ENCODE results near the gene UGGT2. TPM values are rescaled to one million over a fixed set of nuclear protein-coding genes. Genes with fewer than 3 reads are reported as not detected.

Gene UGGT2
- total RNA-seq, 2 experiments from 2014 or later = 1.8 TPM; not detected in 1

- no peak for TF ChIP-seq EZH2phosphoT487 (IDR thresholded peaks at IDR 0.05; ENCODE audit: borderline replicate concordance, low read depth, low read length)
- TF ChIP-seq CTCF (conservative IDR thresholded peaks at IDR 0.05; ENCODE audit: low read length) = no peak
- ChIA-PET CTCF (ENCODE audit: unreplicated experiment) (no interaction called here), POLR2A (no interaction called here)
- Histone ChIP-seq H3K27ac (ENCODE audit: low read depth, low read length, poor library complexity, severe bottlenecking) (no peak overlapping the region), H3K79me2 (ENCODE audit: insufficient read depth, low read depth, low read length) (no peaks in the 10 kb centered on the region), H3K9me2 (ENCODE audit: insufficient read depth, low read length) (no peaks in the 10 kb centered on the region), H3K4me3 (ENCODE audit: low read depth, low read length, poor library complexity, severe bottlenecking) (no peak overlapping the region), H3K4me2 (ENCODE audit: low read length) (no peak overlapping the region), H4K20me1 (ENCODE audit: insufficient read depth, low read length) (no peaks in the 10 kb centered on the region), H3K9me3 (ENCODE audit: low read length) (no peaks in the 10 kb centered on the region), H3K4me1 (ENCODE audit: insufficient read depth, low read length, poor library complexity, severe bottlenecking) (no peaks in the 10 kb centered on the region), H2AFZ (ENCODE audit: low read length) (no peak overlapping the region), H3K36me3 (ENCODE audit: insufficient read depth, low read length) (no peaks in the 10 kb centered on the region)
- BruUV-seq (replicated peaks) = no TSS peak
- DNase-seq (ENCODE audit: low spot score) = no peak
- intact Hi-C loops (cut with micrococcal nuclease; ENCODE audit: unreplicated experiment) = no loop called here
These were observed 41.8 kb downstream of the UGGT2 start for GRCh38 chr13:96011291-96011872.

GRCh38 chr13:96003304-96003703 is 49.9 kb downstream of the UGGT2 start:
- Histone ChIP-seq H2AFZ (ENCODE audit: low read length) (no peak overlapping the region), H3K4me1 (ENCODE audit: insufficient read depth, low read length, poor library complexity, severe bottlenecking) (no peaks in the 10 kb centered on the region), H3K27ac (ENCODE audit: low read depth, low read length, poor library complexity, severe bottlenecking) (no peak overlapping the region), H3K9me3 (ENCODE audit: low read length) (no peaks in the 10 kb centered on the region), H3K9me2 (ENCODE audit: insufficient read depth, low read length) (no peaks in the 10 kb centered on the region), H3K36me3 (ENCODE audit: insufficient read depth, low read length) (no peaks in the 10 kb centered on the region), H3K4me2 (ENCODE audit: low read length) (no peak overlapping the region), H3K4me3 (ENCODE audit: low read depth, low read length, poor library complexity, severe bottlenecking) (no peak overlapping the region), H4K20me1 (ENCODE audit: insufficient read depth, low read length) (no peaks in the 10 kb centered on the region), H3K79me2 (ENCODE audit: insufficient read depth, low read depth, low read length) (no peaks in the 10 kb centered on the region)
- no peak for DNase-seq (ENCODE audit: low spot score)
- BruUV-seq (replicated peaks) = no TSS peak
- no peak for TF ChIP-seq CTCF (conservative IDR thresholded peaks at IDR 0.05; ENCODE audit: low read length)
- no peak for TF ChIP-seq EZH2phosphoT487 (IDR thresholded peaks at IDR 0.05; ENCODE audit: borderline replicate concordance, low read depth, low read length)
- intact Hi-C loops (cut with micrococcal nuclease; ENCODE audit: unreplicated experiment) = no loop called here
- ChIA-PET CTCF (ENCODE audit: unreplicated experiment) (no interaction called here), POLR2A (interaction anchor here (0.6 kb wide), 1 partner anchor 10 kb away, joined by 3 read pairs; no protein-coding TSS in a partner anchor)

GRCh38 chr13:96002322-96003131 is 50.7 kb downstream of the UGGT2 start:
- intact Hi-C loops (cut with micrococcal nuclease; ENCODE audit: unreplicated experiment) = no loop called here
- Histone ChIP-seq H3K4me1 (ENCODE audit: insufficient read depth, low read length, poor library complexity, severe bottlenecking) (no peaks in the 10 kb centered on the region), H2AFZ (ENCODE audit: low read length) (no peak overlapping the region), H3K9me3 (ENCODE audit: low read length) (no peaks in the 10 kb centered on the region), H3K4me3 (ENCODE audit: low read depth, low read length, poor library complexity, severe bottlenecking) (no peak overlapping the region), H4K20me1 (ENCODE audit: insufficient read depth, low read length) (no peaks in the 10 kb centered on the region), H3K9me2 (ENCODE audit: insufficient read depth, low read length) (no peaks in the 10 kb centered on the region), H3K79me2 (ENCODE audit: insufficient read depth, low read depth, low read length) (no peaks in the 10 kb centered on the region), H3K27ac (ENCODE audit: low read depth, low read length, poor library complexity, severe bottlenecking) (no peak overlapping the region), H3K4me2 (ENCODE audit: low read length) (no peak overlapping the region), H3K36me3 (ENCODE audit: insufficient read depth, low read length) (no peaks in the 10 kb centered on the region)
- ChIA-PET CTCF (ENCODE audit: unreplicated experiment) (no interaction called here), POLR2A (interaction anchor here (0.8 kb wide), 1 partner anchor 36 kb away, joined by 3 read pairs; no protein-coding TSS in a partner anchor)
- no TSS peak for BruUV-seq (replicated peaks)
- DNase-seq (ENCODE audit: low spot score) = no peak
- TF ChIP-seq CTCF (conservative IDR thresholded peaks at IDR 0.05; ENCODE audit: low read length) (no peak), EZH2phosphoT487 (IDR thresholded peaks at IDR 0.05; ENCODE audit: borderline replicate concordance, low read depth, low read length) (no peak)

Data from OCI-LY7 (cell line).